Measurements from ENCODE around the gene OSM.

DNA sequence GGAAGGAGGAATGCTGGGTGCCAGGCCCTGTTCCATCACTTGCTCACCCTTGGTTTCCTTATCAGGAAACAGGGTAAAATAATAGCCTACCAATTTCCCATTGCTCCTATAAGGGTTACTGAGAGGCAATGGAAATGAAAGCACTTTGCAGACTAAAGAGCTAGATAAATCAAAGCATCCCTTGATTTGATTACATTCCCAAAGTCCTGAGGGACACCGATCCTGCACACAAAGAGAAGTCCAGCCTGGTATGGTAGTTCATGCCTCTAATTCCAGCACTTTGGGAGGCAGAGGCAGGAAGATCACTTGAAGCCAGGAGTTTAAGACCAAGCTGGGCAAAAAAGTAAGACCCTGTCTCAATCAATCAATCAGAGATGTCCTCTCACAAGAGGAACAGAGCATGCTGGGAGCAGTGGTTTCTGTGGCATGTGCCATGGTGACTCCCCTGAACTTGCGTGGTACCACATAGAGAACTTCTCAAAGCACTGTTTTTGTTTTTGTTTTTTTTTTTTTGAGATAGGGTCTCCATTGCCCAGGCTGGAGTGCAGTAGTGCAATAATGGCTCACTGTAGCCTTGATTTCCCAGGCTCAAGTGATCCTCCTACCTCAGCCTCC lies 49.4 kb upstream of the OSM start:
- TF ChIP-seq, protein P1, sequence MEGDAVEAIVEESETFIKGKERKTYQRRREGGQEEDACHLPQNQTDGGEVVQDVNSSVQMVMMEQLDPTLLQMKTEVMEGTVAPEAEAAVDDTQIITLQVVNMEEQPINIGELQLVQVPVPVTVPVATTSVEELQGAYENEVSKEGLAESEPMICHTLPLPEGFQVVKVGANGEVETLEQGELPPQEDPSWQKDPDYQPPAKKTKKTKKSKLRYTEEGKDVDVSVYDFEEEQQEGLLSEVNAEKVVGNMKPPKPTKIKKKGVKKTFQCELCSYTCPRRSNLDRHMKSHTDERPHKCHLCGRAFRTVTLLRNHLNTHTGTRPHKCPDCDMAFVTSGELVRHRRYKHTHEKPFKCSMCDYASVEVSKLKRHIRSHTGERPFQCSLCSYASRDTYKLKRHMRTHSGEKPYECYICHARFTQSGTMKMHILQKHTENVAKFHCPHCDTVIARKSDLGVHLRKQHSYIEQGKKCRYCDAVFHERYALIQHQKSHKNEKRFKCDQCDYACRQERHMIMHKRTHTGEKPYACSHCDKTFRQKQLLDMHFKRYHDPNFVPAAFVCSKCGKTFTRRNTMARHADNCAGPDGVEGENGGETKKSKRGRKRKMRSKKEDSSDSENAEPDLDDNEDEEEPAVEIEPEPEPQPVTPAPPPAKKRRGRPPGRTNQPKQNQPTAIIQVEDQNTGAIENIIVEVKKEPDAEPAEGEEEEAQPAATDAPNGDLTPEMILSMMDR (IDR thresholded peaks at IDR 0.05): no peak
- no peak for TF ChIP-seq POLR2A (IDR thresholded peaks at IDR 0.05; ENCODE audit: low read depth)
- no peak for TF ChIP-seq EP300 (IDR thresholded peaks at IDR 0.05)
- no peak for TF ChIP-seq POLR2AphosphoS5 (IDR thresholded peaks at IDR 0.05)
